HG03575 (cell line): Measurements from ENCODE around the gene TET1.
"Not testable (repeated sequence)": the region's sequence is repeated elsewhere in the genome, so short reads cannot be mapped to it uniquely, and the experiment has no call there.

Source experiments
- ATAC-seq: cut with Tn5 transposase; IDR thresholded peaks from one replicate; pipeline ENCODE4 v1.9.1; 2021; ENCODE audit not compliant: unreplicated experiment, insufficient number of reproducible peaks, low FRiP score; ENCODE audit errors: extremely low read depth

TET1 gene

GRCh38 chr10:68561865-68562649, 1.9 kb downstream of the TET1 start:
- no peak for ATAC-seq

GRCh38 chr10:68562661-68563570, 2.8 kb downstream of the TET1 start:
- no peak for ATAC-seq

GRCh38 chr10:68564712-68565111, 4.6 kb downstream of the TET1 start:
- no peak for ATAC-seq

GRCh38 chr10:68565658-68566057, 5.5 kb downstream of the TET1 start:
- ATAC-seq = no peak

- no peak for ATAC-seq
Observed at GRCh38 chr10:68566351-68566750, 6.2 kb downstream of the TET1 start.

GRCh38 chr10:68566955-68567354, 6.8 kb downstream of the TET1 start:
- ATAC-seq = no peak

- no peak for ATAC-seq
Observed at GRCh38 chr10:68572151-68572550, 12.0 kb downstream of the TET1 start.

GRCh38 chr10:68574051-68574450, 13.9 kb downstream of the TET1 start:
- no peak for ATAC-seq

GRCh38 chr10:68576118-68576517, 16.0 kb downstream of the TET1 start:
- ATAC-seq = no peak

- ATAC-seq = no peak
Observed at GRCh38 chr10:68578974-68579373, 18.8 kb downstream of the TET1 start.

GRCh38 chr10:68584187-68584586, 24.1 kb downstream of the TET1 start:
- not testable (repeated sequence) for ATAC-seq

GRCh38 chr10:68586606-68587305, 26.6 kb downstream of the TET1 start:
- no peak for ATAC-seq

GRCh38 chr10:68594405-68594804, 34.3 kb downstream of the TET1 start:
- ATAC-seq = no peak

GRCh38 chr10:68595513-68595912, 35.4 kb downstream of the TET1 start:
- no peak for ATAC-seq

- ATAC-seq = no peak
Observed at GRCh38 chr10:68597407-68597806, 37.3 kb downstream of the TET1 start.

GRCh38 chr10:68598978-68599770, 39.0 kb downstream of the TET1 start:
- no peak for ATAC-seq

GRCh38 chr10:68599771-68600040, 39.6 kb downstream of the TET1 start:
- ATAC-seq = no peak

GRCh38 chr10:68600041-68600778, 40.1 kb downstream of the TET1 start:
- no peak for ATAC-seq
